HG03354 (cell line): ENCODE data around the gene L3MBTL4.
"Not testable (repeated sequence)": the region's sequence is repeated elsewhere in the genome, so short reads cannot be mapped to it uniquely, and the experiment has no call there.

Source experiments
- ATAC-seq: cut with Tn5 transposase; IDR thresholded peaks from one replicate; pipeline ENCODE4 v1.9.1; 2021; ENCODE audit warnings: mild to moderate bottlenecking; ENCODE audit not compliant: unreplicated experiment, poor library complexity, severe bottlenecking

The L3MBTL4 gene

DNA sequence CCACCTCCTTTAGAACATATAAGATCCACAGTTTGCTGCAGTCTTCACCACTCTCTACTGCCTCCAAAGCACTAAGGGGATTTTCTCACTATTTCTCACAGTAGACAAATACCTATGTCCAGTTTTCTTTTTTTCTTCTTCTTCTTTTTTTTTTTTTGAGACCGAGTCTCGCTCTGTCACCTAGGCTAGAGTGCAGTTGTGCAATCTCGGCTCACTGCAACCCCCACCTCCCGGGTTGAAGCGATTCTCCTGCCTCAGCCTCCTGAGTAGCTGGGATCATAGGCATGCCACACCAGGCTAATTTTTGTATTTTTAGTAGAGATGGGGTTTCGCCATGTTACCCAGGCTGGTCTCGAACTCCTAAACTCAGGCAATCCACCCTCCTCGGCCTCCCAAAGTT, 6.2 kb downstream of the L3MBTL4 start:
- not testable (repeated sequence) for ATAC-seq

DNA sequence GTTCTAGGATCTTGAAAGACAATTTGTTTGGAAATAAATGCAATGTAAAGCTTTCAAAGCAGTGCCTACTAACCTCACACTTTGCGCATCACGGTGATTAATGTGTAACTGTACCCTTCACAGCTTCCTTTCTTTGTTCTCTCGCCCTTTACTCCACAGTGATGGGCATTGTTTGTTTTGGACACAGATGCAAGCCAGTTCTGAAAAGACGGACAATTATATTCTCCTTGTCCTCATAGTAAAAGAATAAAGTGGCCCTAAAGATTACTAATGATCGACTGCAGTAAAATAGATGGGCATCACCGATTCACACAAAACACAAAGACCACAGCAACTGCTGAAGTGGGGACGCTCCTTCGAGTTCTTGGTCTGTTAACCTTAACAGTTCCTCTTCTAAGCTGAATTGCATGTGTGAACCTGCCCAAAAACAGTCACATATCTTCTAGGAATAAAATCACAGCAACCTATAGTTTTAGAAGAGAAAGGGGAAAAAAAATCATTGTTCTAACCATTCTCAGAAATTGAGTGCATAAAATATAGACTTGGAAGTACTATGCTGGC, 7.7 kb downstream of the L3MBTL4 start:
- ATAC-seq, result no peak

DNA sequence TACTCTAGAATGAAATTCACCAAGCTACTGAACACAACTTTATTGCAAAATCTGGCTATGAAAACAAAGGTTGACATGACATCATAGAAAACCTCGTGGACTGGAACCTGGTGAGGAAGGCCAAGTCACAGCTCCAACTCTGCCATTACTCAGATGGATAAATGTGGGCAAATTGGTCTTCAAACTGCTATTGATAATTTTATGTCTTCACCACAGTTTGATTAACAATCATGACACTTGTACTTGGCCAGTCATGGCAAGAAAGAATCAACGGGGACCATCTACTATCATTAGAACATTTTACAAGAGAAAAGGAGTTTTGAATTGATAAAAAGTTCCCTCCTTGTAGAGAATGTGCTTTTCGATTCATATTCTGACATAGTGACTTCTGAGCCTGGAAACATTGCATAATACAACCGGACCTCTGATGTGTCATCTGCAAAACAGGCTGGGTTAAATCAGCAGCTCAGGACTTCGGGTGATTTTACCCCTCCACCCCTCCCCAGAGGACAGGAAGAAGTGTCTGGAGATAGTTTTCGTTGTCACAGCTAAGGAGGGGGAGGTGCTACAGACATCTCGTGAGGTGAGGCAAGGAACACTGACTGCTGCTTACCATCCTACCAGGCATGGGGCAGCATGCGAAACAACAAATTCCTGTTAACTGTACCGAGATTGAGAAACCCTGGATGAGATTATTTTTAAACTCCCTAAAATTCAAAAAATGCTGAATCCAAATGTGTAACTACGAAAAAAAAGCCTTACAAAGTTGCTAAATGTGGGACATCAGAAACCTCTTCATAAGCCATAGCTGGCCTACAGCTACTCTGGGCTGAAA, 8.4 kb downstream of the L3MBTL4 start:
- ATAC-seq, result no peak

DNA sequence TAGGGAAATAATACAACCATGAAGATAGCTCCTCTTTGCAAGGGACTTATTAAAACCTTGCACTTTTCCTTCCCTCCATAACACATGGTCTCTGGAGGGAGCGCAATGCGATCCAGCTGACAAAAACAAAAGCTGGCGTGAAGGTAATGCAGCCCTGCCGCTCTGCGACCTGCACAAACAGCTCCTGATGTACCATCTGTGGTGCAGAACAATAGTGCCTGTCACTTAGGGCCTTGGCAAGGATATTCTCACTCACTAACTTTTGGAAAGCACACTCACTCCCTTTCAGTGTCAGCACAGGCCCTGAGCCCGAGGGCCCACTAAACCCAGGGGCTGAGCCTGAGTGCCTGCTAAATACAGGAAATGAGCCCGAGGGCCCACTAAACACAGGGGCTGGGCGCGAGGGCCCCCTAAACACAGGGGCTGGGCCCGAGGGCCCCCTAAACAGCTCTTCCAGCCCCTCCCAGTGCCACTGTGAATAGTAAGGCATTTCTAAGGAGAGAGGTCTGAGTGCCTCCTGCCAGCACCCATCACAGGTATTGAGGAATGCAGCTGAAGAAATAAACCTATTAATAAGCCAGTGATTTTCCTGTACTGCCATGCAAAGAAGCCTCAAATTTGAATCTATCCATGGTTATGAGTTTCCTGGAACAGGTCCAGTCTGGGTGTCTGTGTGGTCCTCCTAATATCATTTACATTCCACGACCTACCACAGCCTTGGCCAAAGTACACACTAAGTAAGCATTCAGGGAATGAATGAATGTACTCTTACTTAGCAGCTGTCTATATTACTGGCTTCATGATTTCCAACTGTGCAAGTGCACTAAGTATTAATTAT, 9.3 kb downstream of the L3MBTL4 start:
- no peak for ATAC-seq

DNA sequence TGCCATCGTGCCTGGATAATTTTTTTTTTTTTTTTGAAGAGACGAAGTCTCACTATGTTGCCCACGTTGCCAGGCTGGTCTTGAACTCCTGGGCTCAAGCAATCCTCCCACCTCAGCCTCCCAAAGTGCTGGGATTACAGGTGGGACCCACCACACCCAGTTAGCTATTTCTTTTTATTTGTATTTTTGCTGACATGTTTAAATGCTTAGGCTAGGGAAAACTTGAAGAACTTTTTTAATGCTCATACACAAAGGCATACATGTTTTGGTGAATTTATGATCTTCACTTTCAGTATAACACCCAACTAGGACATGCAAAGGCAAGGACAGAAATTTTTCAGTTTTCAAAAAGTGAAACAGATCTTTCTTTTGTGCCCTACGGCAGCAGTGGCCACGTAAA, 9.9 kb downstream of the L3MBTL4 start:
- no peak for ATAC-seq

DNA sequence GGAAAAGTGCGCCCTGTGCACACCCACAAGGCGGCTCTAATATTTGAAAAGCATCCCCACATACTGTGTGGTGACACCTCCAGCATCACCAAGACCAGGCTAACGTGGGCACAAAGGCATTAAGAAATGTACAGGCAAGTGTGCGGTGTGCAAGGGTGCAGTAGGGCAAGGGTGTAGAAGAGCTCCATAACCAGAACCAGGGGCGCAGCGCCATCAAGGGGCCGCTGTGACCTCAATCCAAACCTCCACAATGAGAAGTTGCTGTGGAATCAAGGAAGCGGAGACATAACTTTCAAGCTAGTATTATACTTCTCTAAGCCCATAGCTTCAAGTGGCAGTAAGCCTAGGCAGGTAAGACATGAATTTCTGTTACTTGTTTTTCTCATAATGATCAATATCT, 13.0 kb downstream of the L3MBTL4 start:
- ATAC-seq, result no peak

DNA sequence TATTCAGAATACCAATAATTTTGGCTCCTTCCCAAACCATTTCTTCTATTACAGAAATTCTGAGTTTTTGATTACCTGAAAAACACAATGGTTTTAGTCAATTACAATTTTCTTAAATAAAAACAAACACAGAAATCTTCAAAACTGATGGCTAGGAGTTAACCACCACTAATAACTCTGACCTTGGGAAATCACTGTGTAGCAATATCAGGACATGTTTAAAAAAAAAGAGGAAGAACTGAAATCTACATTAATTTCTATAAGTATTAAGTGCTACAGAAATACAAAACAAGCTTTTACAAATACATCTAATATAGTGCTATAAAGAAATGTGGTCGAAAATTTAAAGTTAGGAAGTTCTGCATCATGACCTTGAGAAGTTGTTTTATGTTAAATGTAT, 14.9 kb downstream of the L3MBTL4 start:
- no peak for ATAC-seq

DNA sequence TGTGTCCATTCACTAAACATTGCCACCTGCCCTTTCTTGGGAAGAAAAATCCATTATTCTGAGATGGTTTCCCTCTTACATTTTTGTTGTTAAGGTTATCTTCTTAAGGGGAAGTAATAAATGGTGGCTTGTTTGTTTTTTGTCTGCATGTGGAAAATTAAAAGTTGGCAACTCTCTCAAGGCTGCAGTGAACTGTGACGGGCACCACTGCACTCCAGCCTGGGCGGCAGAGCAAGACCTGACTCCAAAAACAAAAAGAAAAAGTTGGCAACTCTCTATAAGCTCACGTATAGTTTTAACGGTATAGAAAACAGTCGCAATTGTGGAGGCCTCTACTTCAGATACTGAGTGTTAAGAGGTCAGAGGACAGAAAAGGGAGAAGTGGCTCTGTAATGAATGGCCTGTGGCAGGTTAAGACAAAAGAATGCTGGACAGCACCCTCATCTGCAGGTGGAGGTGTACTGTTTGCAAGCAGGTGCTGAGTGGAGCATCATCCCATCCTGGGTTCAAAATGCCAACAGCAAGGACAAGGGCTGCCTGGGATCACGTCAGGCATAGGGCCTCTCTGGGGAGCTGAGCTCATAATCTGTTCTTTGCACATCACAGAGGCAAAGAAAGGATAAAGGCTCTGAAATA, 16.7 kb downstream of the L3MBTL4 start:
- no peak for ATAC-seq

DNA sequence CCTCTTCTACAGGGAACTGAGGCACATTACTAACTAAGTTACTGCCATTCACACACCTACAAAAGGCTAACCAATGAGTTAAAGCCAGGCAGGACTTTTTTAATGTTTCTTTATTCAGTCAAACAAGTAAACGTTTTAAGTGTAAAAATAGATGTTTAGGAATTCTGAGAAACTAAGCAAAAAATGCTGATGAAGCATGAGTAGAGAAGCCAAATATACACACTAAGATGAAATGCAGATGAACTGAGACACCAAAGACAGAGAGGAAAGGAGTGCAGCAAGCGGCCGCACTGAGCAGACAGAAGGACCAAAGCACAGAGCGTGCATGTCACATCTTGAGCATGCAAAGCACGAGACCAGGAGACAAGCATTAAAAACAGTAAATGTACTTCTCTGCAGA, 17.9 kb downstream of the L3MBTL4 start:
- no peak for ATAC-seq

DNA sequence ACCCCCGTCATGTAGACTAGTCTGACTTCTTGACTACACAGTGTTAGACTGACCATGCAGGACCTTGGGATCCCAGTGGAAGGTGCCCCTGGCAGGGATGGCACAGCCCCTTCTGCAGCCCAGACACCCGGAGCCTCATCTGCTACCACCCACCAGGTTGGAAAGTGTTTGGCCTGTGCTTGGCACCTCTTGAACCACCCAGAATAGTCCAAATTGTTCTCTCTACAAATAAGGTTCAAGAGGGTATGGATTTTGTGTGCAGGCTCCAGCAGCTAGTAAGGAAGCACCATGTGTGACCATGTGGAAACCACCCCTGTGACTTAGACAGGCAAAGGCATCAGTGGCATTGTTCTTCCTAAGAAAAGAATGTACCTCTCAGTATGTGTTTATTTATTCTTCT, 18.4 kb downstream of the L3MBTL4 start:
- no peak for ATAC-seq

DNA sequence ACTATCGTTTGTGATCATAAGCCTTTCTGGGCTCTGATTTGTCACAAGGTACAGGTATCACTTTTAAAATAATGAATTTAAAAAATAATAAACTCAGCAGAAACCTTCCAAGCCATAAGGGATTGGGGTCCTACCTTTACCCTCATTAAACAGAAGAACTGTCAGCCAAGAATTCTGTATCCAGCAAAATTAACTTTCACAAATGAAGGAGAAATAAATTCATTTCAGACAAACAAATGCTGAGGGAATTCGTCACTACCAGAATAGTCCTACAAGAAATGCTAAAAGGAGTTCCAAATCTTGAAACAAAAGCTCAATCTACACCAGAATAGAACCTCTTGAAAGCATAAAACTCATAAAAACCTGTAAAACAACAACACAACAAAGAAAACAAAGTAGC, 25.7 kb downstream of the L3MBTL4 start:
- ATAC-seq, result no peak

DNA sequence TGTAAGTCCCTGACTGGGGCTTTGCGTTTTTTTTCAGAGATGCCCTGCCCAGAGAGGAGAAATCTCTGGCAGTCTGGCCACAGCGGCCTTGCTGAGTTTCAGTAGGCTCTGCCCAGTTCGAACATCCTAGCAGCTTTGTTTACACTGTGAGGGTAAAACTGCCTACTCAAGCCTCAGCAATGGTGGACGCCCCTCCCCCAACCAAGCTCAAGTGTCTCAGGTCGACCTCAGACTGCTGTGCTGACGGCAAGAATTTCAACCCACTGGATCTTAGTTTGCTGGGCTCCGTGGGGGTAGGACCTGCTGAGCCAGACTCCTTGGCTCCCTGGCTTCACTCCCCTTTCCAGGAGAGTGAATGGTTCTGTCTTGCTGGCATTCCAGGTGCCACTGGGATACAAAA, 31.7 kb downstream of the L3MBTL4 start:
- no peak for ATAC-seq

DNA sequence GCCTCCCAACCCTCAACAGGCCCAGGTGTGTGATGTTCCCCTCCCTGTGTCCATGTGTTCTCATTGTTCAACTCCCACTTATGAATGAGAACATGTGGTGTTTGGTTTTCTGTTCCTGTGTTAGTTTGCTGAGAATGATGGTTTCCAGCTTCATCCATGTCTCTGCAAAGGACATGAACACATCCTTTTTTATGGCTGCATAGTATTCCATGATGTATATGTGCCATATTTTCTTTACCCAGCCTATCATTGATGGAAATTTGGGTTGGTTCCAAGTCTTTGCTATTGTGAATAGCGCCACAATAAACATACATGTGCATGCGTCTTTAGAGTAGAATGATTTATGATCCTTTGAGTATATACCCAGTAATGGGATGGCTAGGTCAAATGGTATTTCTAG, 37.2 kb downstream of the L3MBTL4 start:
- ATAC-seq, result not testable (repeated sequence)

DNA sequence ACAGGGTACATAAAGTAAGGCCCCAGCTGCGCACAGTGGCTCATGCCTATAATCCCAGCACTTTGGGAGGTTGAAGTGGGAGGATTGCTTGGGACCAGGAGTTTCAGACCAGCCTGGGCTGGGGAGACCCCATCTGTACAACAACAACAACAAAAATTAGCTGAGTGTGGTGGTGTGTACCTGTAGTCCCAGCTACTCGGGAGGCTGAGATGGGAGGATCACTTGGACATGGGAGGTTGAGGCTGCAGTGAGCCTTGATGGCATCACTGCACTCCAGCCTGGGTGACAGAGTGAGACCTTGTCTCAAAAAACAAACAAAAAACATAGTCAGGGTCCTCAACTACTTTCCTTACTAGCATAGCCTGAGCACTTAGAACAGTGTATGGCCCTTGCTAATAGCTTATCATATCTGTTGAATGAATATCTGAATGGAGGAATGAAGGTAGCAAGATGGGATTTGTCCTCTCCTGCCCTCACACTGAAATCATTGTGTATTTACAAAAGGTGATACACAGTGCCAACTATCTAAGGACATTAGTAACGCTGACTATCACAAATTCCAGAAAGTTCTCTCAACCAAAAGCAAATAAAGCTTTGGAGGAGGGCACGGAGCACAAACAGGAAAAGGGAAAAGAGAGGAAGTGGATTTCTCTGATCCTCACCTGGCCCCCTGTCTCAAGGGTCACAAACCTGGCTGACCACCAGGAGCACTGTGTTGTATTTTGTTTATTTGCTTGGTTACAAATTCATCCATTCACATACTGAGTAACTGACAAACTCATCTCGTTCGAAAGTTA, 38.1 kb downstream of the L3MBTL4 start:
- no peak for ATAC-seq

DNA sequence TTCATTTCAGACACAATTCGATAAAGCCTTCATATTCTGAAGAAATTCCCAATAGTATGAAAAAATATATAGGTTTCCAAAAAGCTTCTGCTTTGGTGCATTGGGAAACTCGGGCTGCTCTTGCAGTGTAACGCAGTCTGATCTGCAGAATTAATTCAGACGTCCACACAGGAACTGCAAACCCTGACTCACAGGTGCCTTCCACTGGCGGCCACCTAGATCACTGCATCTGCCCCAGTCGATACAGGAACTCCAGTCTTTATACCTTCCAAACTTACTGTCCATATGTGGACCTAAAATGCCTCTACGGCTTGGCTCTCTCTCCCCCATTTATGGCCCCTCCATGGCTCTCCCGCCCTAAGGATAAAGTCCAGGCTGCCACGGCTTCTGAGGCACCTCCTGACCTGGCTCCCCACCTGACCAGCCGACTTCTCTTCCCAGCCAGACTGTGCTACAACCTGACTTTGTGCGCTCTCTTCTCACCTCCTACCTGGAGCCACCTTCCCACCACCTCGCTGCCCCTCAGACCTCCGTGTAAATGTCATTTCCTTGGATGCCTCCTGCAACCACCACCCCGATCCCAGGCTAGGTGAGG, 39.7 kb downstream of the L3MBTL4 start:
- no peak for ATAC-seq

DNA sequence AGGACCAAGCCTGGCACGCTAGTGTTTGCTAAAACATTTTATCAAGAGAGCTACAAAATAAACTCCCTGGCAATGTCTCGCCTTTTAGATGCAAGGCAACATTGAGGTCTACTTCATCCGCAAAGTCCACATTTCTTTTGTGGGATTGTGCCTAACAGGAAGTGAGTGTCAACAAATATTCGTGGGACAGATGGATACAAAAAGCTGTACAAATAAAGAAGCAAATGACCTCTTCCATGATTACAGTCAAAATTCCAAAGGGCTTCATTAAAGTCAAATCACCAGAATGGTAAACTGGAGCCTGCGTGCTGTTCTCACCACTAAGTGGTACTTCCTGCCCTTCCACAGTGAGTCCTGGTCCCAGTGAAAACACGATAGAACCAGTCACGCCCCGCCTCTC, 40.4 kb downstream of the L3MBTL4 start:
- no peak for ATAC-seq

DNA sequence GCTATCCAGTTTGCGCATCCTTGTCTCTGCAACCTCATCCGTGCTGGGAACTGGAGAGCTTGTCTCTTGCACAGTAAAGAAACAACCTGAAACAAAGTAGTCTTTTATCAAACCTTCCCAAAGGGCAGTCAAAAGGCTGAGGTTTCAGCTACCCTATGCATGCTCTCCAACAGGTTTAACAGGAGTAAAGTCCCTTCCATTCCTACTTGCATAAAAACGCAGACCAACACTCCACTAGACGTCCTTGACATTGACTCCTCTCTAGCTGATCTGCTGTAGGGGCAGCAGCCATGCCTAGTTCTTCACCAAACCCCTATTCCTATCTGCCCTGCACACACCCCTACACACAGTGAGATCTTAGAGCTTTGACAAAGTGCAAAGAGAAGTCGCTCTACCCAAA, 41.5 kb downstream of the L3MBTL4 start:
- no peak for ATAC-seq

DNA sequence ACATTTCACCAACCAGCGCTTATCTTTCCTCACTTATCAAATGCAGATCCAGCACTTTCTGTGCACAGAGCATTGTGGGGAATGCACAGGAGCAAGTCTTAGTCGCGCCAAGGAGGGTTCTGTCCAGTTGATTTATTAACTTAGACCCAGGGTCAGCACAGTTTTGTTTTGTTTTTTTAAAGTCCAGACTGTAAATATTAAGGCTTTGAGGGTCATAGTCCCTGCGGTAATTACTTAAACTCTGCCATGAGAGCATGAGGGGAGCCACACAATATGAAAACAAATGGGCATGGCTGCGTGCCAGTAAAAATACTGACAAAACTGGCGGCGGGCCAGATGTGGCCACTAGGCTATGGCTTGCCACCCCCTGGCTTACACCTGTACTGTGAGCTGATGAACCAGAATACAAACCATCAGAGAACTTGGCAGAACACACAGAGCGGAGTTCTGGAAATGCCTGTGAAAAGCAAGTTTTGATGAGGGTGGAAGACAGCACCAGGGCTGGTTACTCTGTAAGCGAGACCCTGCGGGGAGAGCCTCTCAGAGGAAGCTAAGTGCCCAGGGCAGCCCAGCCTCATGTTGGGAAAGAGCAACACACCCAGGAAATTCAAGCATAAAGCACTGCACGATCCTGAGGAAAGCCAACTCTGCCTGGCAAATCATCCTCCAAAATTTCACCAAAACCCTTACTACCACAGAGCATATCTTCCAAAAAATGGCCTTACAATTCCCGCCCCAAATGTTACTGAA, 43.6 kb downstream of the L3MBTL4 start:
- ATAC-seq, result no peak

DNA sequence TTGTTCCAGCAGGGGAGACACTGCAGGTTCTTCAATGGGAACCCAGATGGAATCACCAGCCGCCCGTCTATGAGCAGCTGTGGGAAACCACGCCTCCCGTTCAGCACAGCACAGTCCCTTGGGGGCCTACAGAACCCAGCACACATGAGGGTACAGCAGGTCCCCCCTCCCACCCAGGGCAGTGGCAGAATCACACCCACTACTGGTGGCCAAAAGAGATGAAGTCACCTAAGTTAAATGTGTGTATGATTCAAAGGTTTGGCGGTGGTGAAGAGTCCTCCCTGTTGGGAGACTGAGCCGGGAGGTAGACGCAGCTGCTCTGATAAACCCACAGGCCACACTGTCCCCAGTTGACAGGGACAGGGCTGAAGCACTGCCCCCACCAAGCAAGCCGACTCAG, 44.3 kb downstream of the L3MBTL4 start:
- ATAC-seq, result no peak
